Hepatocyte (in vitro differentiated cells): Measurements from ENCODE around the gene PGM3.

Experiments
- CTCF ChIP-seq: fragments of 200-600 bp; sonication (generic); IDR thresholded peaks from 2 replicates; pipeline ENCODE4 v1.5.1; 2016; ENCODE audit warnings: antibody characterized with exemption, mild to moderate bottlenecking; ENCODE audit not compliant: poor library complexity
- EZH2 ChIP-seq: fragments of 200-600 bp; sonication (generic); IDR thresholded peaks from 2 replicates; pipeline ENCODE4 v1.6.1; 2016; ENCODE audit warnings: antibody characterized with exemption, mild to moderate bottlenecking, borderline replicate concordance

GRCh38 chr6:83221889-83222479, 28.9 kb upstream of the PGM3 start:
- TF ChIP-seq CTCF, result peak; percentile 65
- no peak for TF ChIP-seq EZH2
